Keratinocyte (primary cell): ENCODE measurements around the gene TRAFD1. TPM values are rescaled to one million over a fixed set of nuclear protein-coding genes. Genes with fewer than 3 reads are reported as not detected.

Experiments used
- DNase-seq: peaks from one replicate; pipeline ENCODE4 v3.0.0-alpha.2; 2011; ENCODE audit warnings: low read depth, missing footprints, low spot score
- FAIRE-seq: peaks from 2 replicates; lab custom pipeline; 2011; peaks lifted over from hg19 to GRCh38; lab: Jason Lieb, UNC
- H2AFZ ChIP-seq: 2 replicates; pipeline ENCODE4 v1.6.0; 2012; ENCODE audit warnings: low read length, control low read depth, inconsistent platforms; ENCODE audit not compliant: control insufficient read depth
- H3K27ac ChIP-seq: 2 replicates; pipeline ENCODE4 v1.5.1; 2011; ENCODE audit warnings: low read length; ENCODE audit not compliant: control insufficient read depth, insufficient read depth
- H3K27me3 ChIP-seq: 3 replicates; pipeline ENCODE4 v1.6.0; 2011; ENCODE audit warnings: low read length; ENCODE audit not compliant: control insufficient read depth, insufficient read depth; ENCODE audit errors: extremely low read depth
- H3K36me3 ChIP-seq, 2 experiments: 2 replicates in 1 of 2; 3 replicates in 1 of 2; pipeline ENCODE4 v1.5.1; 2011; ENCODE audit warnings: low read length in 2 of 2, mild to moderate bottlenecking in 1 of 2; ENCODE audit not compliant: control insufficient read depth in 2 of 2, insufficient read depth in 2 of 2; ENCODE audit errors: extremely low read depth in 1 of 2
- H3K4me1 ChIP-seq: 3 replicates; pipeline ENCODE4 v1.5.1; 2011; ENCODE audit warnings: low read length; ENCODE audit not compliant: control insufficient read depth, insufficient read depth; ENCODE audit errors: extremely low read depth
- H3K4me2 ChIP-seq: 3 replicates; pipeline ENCODE4 v1.6.0; 2011; ENCODE audit warnings: low read depth, low read length; ENCODE audit not compliant: control insufficient read depth, insufficient read depth; ENCODE audit errors: extremely low read depth
- H3K4me3 ChIP-seq, 3 experiments: fragments of 200-600 bp in 1 of 3; sonication (generic) in 1 of 3; 2 replicates in 2 of 3; 3 replicates in 1 of 3; pipeline ENCODE4 v1.5.1; 2011 to 2016; ENCODE audit warnings: low read length in 3 of 3, mild to moderate bottlenecking in 3 of 3, control low read depth in 2 of 3, inconsistent platforms in 1 of 3, low read depth in 1 of 3, mixed read lengths in 1 of 3, mixed run types in 1 of 3, moderate library complexity in 1 of 3; ENCODE audit not compliant: control insufficient read depth in 2 of 3, insufficient read depth in 2 of 3; ENCODE audit errors: extremely low read depth in 1 of 3
- H3K79me2 ChIP-seq: 2 replicates; pipeline ENCODE4 v1.6.0; 2012; ENCODE audit warnings: low read length; ENCODE audit not compliant: control insufficient read depth, insufficient read depth
- H3K9ac ChIP-seq: 3 replicates; pipeline ENCODE4 v1.6.0; 2011; ENCODE audit warnings: low read length; ENCODE audit not compliant: control insufficient read depth, insufficient read depth; ENCODE audit errors: extremely low read depth
- H3K9me1 ChIP-seq: 3 replicates; pipeline ENCODE4 v1.6.0; 2011; ENCODE audit warnings: low read length; ENCODE audit not compliant: control insufficient read depth, insufficient read depth; ENCODE audit errors: extremely low read depth
- H3K9me3 ChIP-seq: 2 replicates; pipeline ENCODE4 v1.5.1; 2012; ENCODE audit warnings: low read depth, low read length; ENCODE audit not compliant: control insufficient read depth
- H4K20me1 ChIP-seq: 3 replicates; pipeline ENCODE4 v1.6.0; 2011; ENCODE audit warnings: low read length; ENCODE audit not compliant: control insufficient read depth, insufficient read depth; ENCODE audit errors: extremely low read depth
- EZH2 ChIP-seq: IDR thresholded peaks from one replicate; pipeline ENCODE4 v1.6.1; 2012; ENCODE audit warnings: inconsistent platforms, mild to moderate bottlenecking, low read length, moderate library complexity
- dilution Hi-C: fragments of 300-500 bp; cut with MboI; formaldehyde crosslinking; loops from one replicate; pipeline ENCODE4 v1.7.0; 2020; ENCODE audit warnings: low sequenced_read_pairs; ENCODE audit not compliant: extremely low pct_ligation_motif_present
- polyA plus RNA-seq, 5 experiments: library from polyadenylated mRNA; depleted of rRNA in 3 of 5; stranded (reverse) in 3 of 5; stranded (forward) in 1 of 5; unstranded in 1 of 5; fragments of >200 nt; gene quantifications; 1 replicate in 1 of 5; 2 replicates in 3 of 5; 3 replicates in 1 of 5; pipeline versions ENCODE4 v1.2.1 to v1.2.3, GENCODE V29; 2011 to 2012; ENCODE audit warnings: missing spikeins in 2 of 5, low read depth in 1 of 5, low replicate concordance in 1 of 5
- TF ChIP-seq, protein P1 (sequence below), 3 experiments: IDR thresholded peaks in 1 of 3; conservative IDR thresholded peaks in 1 of 3; optimal IDR thresholded peaks in 1 of 3; 2 replicates in 2 of 3; 3 replicates in 1 of 3; pipeline versions ENCODE3 to v1.5.1; 2011; ENCODE audit warnings: low read length in 3 of 3, mild to moderate bottlenecking in 3 of 3, moderate library complexity in 2 of 3, control low read depth in 1 of 3, inconsistent platforms in 1 of 3; ENCODE audit not compliant: insufficient read depth in 2 of 3; ENCODE audit errors: extremely low read depth in 1 of 3

The TRAFD1 gene
- polyA plus RNA-seq, 1 donor (not counting 4 experiments of a cell fraction or from before 2014, with no cell fraction given), result 25.6 TPM

GRCh38 chr12:112178796-112179195 lies 53.4 kb downstream of the TRAFD1 start:
- Histone ChIP-seq H3K9me3 (no peaks in the 10 kb centered on the region), H3K27ac (no peak overlapping the region), H3K4me3 (no peak overlapping the region), H2AFZ (no peak overlapping the region), H3K79me2 (no peaks in the 10 kb centered on the region), H3K9ac (no peak overlapping the region), H3K36me3 (peaks cover 9 to 22% of the 10 kb centered on the region in 2 experiments), H3K4me1 (no peaks in the 10 kb centered on the region), H3K27me3 (no peaks in the 10 kb centered on the region), H4K20me1 (no peaks in the 10 kb centered on the region), H3K4me2 (no peak overlapping the region), H3K9me1 (no peaks in the 10 kb centered on the region)
- DNase-seq (no peak), FAIRE-seq (no peak)
- TF ChIP-seq EZH2, result no peak
- TF ChIP-seq, protein P1, sequence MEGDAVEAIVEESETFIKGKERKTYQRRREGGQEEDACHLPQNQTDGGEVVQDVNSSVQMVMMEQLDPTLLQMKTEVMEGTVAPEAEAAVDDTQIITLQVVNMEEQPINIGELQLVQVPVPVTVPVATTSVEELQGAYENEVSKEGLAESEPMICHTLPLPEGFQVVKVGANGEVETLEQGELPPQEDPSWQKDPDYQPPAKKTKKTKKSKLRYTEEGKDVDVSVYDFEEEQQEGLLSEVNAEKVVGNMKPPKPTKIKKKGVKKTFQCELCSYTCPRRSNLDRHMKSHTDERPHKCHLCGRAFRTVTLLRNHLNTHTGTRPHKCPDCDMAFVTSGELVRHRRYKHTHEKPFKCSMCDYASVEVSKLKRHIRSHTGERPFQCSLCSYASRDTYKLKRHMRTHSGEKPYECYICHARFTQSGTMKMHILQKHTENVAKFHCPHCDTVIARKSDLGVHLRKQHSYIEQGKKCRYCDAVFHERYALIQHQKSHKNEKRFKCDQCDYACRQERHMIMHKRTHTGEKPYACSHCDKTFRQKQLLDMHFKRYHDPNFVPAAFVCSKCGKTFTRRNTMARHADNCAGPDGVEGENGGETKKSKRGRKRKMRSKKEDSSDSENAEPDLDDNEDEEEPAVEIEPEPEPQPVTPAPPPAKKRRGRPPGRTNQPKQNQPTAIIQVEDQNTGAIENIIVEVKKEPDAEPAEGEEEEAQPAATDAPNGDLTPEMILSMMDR (optimal IDR thresholded peaks at IDR 0.05 in 1 of 3, IDR thresholded peaks at IDR 0.05 in 1 of 3, conservative IDR thresholded peaks at IDR 0.05 in 1 of 3; ENCODE audit: extremely low read depth in 1 of 3, insufficient read depth in 2 of 3, low read length in 3 of 3), result no peak
- dilution Hi-C loops, result no loop called here

DNA sequence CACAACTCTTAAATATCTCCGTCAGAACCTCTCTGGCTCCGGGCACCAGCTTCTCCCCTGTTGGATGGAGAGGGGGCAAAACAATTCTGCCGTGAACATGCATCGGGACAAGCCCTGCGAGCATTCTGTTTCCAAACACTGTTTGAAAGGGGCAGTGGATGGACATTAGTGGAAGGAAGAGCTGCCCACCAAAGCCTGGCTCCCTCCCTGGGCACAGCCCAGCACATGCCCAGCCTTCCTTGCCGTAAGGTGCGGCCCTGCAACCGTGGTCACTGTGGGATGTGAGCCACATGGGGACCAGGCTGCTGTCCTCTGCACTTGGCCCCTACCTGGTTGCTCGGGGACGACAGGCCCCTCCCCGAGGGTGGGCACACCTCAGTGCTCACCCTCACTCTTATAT lies 54.0 kb downstream of the TRAFD1 start:
- dilution Hi-C loops, result no loop called here
- Histone ChIP-seq H3K79me2 (no peaks in the 10 kb centered on the region), H3K9me3 (no peaks in the 10 kb centered on the region), H2AFZ (no peak overlapping the region), H3K4me3 (no peak overlapping the region), H4K20me1 (no peaks in the 10 kb centered on the region), H3K9ac (no peak overlapping the region), H3K4me1 (no peaks in the 10 kb centered on the region), H3K4me2 (no peak overlapping the region), H3K27me3 (no peaks in the 10 kb centered on the region), H3K36me3 (peaks cover 9 to 25% of the 10 kb centered on the region in 2 experiments), H3K27ac (no peak overlapping the region), H3K9me1 (no peaks in the 10 kb centered on the region)
- no peak for DNase-seq
- no peak for FAIRE-seq
- TF ChIP-seq EZH2, result no peak
- TF ChIP-seq, protein P1 (optimal IDR thresholded peaks at IDR 0.05 in 1 of 3, IDR thresholded peaks at IDR 0.05 in 1 of 3, conservative IDR thresholded peaks at IDR 0.05 in 1 of 3; ENCODE audit: extremely low read depth in 1 of 3, insufficient read depth in 2 of 3, low read length in 3 of 3), result no peak
